Activated gamma-delta T cell treated with anti-CD3 and anti-CD28 coated beads, Interleukin-2, amount 50 U/mL, for 16 hours (primary cell): ENCODE data around the gene HOTAIR.

ENCODE experiments used
- DNase-seq: peaks from one replicate; pipeline ENCODE4 v3.0.0-alpha.2; 2020; ENCODE audit warnings: low read depth

The HOTAIR gene

DNA sequence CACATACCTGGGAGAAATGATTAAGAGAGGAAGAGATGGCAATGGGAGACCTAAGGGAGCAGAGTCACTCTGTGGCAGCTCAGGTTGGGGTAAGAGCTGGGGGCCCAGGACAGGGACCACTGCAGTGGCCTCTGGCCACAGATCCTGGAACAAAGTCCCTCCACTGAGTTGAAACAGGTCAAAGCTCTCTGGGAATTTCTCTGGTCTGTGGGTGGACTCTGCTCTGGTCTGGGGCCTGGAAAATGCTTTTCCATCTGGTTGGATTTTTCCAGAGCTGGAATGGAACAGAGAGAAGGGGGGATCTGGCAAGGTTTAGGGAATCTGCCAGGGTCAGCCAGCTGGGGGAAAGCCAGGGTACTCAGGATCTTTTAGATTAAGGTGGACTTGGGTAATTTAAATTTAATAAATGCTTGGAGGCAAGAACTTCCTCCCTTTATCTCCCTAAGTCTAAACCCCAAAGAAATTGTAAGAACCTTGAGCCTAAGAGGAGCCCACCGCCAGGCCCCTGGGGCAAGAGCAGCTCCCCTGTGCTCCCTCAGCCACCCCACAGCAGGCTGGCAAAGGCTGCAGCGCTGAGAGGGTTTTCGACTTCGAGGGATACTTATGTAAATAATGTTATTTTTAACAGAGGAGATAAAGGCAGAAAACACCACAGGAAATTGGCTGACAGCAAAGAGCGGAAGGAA, 13.9 kb upstream of the HOTAIR start:
- no peak for DNase-seq

DNA sequence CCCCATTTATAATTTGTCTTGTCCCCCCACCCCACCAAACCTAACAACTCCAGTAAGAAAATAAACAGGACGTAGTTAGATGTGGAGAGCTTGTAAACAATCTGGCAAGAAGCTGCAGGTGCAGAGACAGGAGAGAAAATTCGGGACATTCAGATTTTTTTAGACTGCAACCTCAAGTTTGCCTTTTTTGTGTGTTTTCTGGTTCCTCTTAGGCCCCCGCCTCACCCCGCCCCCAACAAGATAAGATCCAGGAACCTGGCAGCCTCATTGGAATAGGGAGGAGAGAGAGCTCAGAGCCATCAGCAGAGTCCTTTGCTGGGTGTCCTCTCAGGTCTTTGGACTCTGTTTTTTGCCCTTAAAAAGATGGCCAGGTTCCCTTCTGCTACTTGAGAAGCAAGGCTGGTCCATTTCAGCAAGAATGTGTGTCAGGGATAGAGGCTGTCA, 13.1 kb upstream of the HOTAIR start:
- no peak for DNase-seq

DNA sequence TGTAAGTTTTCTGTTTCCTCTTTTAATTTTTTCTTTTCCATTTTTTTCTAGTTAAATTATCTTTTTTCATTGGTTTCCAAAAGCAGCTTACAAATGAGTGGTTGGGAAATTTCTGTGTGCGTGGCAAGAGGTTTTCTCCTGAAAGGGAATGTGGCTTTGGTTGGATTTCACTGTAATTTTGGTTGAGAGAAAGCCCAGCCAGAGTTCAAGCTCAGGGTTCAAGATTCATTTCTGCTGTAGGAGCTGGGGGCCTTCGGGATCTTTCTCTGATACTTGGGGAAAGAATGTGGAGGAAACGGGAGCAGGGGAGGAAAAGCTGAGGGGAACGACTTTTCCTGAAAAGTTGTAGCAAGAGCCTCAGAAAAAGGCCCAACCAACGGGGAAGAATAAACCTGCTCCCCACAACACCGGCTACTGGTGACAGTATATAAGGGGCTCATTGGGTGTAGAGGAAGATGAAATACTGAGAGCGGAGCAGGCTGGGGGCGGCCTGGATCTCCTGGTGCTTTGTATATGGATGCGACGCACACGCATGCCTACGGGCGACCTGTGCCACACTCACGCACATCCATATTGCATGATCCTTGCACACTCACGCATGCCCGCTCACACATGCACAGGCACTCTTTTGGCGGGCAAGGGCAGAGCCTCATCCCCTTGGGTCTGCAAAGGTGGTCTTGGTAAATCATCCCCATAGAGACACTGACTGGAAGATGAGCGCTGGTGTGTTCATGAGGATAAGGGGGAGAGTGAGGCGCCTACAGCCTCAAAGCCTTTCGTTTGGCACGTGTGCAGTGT, 12.1 kb upstream of the HOTAIR start:
- DNase-seq = no peak

DNA sequence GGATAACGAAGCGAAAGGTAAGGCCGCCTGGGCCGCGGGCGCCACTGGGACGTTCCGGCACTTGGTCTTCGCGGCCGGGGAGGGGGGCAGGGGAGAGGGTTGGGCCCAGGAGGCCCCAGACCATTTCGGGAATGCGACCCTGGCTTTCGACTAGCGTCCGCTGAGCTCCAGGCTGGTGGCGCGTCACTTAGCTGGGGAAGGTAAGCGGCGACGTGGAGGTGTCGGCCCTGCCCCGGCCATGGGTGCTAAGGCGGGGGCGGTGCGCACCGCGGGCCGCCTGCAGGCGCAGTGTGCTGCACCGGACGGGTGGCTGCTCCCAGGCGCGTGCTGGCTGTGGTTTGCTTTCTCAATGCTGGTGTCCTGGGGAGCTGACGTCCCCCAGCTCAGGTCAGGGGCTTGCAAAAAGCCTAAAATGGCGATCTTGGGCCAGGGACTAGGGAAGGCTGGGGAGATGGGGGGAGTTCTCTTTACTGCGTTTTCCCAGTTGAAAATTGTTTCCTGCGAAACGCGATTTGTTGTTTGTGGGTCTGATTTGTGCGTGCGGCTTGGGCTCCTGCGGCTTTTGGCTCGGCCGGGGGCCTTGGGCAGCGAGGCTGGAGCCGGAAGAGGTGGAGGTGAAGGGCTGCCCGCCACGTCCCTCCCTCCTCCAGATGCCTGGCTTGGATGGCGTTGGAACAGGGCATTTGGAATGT, 11.4 kb upstream of the HOTAIR start:
- DNase-seq = no peak

DNA sequence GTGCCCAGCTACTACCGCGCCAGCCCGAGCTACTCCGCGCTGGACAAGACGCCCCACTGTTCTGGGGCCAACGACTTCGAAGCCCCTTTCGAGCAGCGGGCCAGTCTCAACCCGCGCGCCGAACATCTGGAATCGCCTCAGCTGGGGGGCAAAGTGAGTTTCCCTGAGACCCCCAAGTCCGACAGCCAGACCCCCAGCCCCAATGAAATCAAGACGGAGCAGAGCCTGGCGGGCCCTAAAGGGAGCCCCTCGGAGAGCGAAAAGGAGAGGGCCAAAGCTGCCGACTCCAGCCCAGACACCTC, 10.9 kb upstream of the HOTAIR start:
- DNase-seq = no peak

DNA sequence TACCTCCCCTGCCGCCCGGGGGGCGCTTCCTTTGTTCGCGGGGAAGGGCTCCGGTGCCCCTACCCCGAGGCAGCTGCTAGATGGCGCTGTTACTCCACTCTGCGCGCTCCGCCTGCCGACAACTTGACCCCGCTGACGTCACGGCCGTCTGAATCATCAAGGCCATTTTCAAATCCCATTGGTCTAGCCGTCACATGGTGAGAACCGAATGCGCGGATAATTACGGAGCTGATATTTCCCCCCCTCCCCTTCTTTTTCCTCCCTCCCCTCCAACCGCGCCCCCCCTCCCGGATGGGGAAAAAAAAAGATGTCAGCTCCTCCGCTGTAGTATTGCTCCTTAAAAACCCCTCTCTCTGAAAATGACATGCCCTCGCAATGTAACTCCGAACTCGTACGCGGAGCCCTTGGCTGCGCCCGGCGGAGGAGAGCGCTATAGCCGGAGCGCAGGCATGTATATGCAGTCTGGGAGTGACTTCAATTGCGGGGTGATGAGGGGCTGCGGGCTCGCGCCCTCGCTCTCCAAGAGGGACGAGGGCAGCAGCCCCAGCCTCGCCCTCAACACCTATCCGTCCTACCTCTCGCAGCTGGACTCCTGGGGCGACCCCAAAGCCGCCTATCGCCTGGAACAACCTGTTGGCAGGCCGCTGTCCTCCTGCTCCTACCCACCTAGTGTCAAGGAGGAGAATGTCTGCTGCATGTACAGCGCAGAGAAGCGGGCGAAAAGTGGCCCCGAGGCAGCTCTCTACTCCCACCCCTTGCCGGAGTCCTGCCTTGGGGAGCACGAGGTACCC, 10.3 kb upstream of the HOTAIR start, which contains the start of gene HOXC10:
TSS of gene HOXC10 (plus strand) at position 246 of the 791 bp plus-strand sequence. CDS start at position 360, 114 bp downstream.
- peak; percentile 55 for DNase-seq

DNA sequence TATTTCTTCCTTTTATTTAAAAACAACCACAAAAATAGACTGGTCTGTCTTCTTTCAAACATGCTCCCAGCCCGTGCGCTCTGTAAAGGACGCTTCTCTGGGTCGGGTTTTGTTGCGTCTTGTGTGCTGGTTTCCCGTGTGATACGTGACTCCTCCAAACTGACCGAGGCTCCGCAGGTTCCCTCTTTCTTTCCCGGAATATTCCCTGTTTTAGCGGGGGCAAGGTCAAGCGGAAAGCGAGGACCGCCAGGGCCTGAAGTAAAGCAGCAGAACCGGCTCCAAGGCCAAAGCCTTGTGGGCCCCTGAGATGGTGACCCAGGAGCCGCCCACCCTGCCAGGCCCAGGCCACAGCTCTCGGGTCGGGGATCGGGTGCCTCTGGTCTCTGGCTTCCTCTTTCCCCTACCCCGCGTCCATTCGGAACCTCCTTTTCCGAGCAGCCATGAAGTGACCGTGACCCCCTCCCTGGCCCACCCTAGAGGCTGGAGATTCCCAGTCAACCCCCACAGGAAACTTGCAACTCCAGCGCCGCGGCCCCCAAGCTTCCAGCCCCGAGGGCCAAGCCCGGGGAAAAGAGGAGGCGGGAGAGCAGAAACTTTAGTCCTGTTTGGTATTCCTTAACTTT, 9.3 kb upstream of the HOTAIR start:
- no peak for DNase-seq

DNA sequence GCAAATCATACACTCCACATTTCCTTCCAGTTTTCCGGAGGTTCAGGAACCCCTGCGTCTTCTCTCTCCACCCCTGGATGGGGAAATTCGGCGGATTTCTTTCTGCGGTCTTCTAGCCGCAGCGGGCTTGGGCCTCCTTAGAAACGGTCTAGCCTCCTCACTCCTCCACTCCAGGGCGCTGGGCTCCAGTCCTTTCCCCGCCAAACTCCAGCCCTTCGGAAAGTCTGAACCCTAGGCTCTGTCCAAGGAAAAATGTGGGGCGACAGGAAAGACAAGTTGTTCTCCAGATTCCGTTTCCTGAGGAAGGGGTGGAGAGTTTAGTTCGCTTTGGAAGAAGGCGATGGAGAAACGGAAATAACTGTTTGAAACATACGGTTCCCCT, 8.8 kb upstream of the HOTAIR start:
- DNase-seq = no peak

DNA sequence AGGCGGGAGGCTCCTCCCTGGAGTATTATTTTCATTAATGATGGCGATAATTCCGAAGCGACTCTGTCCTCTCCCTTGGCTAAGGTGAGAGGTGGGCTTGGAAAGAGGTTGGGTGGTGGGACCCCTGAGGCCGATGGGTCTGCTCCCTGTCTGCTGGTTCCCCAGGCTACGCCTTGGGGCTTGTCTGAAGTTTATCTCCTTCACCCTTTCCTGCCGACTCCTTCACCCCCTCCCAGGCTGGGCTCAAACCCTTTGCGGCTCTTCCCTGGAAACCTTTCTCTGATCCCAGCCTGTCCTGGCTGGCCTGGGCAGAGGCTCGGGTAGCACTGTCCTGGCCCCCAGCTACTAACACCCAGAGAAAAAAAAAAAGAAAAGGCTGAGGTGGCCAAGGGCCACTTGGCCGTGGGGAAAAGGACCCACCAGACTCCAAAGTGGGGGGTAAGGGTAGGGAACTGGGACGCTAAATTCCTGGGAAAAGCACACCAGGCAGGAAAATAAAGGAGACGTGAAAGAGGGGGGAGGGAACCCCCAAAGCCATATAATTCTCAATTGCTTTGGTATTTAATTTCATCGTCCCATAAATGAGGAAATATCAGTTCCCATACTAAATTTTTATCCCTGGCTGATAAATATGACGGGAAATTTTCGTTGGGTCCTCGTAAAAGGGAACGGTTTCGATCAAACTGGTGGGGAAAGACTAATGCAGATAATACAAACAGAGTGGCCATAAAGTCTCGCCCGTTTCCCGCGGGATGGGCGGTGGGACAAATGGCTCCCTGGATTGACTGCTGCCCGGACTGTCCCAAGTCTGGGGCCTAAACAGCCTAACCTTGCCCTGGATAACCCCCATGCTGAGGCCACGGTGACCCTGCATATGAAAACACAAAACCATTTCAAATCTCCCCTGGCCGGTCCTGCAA, 8.2 kb upstream of the HOTAIR start:
- no peak for DNase-seq

DNA sequence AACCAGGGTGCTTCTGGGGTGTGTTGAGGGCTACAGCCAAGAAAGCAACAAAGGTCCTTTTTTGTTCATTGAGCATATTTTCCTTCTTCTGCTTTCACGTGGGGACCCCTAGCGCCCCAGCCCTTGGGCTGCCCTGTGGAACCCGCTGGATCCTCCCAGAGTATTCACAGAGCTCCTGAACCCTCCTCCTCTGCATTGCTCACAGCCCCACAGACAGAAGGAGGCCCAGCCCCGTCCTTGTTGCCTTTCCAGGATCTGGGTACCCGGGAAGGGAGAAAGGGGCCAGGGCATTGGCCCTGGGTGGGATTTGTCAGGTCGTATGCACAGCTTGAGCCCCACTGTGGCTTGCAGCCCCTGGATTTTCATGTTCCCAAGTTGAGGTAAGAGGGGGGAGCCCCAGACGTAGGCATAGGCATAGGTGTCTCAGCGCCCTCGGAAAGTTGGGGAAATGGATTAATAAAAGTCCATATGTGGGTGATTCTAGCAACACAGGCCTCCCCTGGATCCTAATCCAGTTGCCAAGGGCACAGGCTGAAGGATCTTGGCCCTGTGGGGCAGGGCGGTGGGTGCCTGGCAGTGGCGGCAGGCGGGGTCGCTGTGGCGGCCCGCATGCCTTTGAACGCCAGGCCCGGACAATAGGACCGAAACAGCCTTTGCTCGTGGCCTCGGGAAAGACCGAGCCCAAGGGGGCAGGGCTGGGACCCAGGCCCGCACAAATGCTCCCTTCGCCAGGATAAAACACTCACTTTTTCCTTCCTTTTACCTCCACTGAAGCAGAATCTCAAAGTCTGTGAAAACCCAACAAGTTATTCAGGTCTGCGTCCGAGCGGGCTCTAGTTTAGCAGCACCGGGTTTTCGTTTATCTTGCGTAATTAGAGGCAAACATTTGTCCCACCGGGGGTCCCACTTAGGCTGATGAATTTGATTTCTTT, 7.1 kb upstream of the HOTAIR start:
- no peak for DNase-seq

DNA sequence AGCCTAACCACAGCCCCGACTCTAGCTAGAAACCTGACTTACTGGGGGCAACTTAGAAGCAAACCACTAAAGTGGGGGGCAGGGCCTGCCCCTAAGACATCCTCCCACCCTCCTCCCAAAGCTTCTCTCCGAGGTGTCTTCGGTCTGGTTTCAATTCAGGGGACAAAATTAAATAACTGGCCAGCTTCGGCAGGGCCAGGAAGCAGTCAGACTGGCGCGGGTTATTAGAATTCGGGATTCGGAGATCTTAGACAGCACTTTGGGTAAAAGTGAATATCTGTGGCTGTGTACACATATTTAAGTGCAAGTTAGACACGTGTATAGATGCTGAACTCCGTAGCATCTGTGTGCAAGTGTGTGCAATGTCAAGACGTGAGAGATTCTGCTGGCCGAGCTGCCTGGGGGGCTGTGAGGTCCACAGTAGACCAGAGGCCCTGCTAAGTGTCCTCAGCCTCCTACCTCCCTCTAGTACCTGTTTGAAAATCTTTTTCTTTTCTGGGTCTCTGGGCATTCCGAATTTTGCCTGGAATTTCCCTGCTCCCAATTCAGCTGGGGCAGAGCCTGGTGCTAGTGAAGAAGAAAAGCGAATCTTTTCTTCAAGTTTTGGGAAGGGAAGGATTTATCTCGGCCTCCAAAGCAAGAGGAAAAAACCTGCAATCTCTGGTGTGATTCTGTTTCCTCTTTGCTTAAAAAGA, 6.2 kb upstream of the HOTAIR start:
- DNase-seq = no peak

DNA sequence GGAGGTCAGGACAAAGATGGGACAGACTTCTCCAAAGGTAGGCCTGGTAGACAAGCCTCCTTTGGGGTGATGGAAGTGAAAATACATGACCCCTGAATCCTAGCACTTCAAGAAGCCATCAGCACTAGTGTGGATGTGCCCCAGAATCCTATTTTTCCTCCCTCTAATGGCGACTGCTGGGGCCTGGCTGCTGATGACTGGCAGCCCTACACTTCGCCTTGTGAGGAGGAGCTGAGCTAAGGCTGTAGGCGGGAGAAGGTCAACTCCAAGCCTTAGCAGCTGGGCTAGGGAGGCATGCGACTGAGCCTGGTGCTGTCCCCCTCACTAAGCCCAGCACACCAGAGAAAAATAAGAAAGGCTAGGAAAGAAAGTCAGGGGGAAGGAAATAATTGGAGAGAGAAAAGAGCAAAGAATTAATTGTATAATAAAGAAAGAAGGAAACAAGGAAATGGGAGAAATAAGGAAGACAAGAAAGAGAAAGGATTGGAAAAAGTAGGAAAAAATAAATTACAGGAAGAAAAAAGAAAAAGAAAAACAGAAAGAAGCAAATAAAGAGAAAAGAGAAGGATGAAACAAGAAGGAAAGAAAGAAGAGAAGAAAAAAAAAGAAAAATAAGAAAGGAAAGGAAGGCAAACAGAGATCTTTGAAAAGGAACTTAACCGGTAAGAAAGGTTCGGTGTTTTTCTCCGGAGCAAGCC, 5.5 kb upstream of the HOTAIR start:
- no peak for DNase-seq

DNA sequence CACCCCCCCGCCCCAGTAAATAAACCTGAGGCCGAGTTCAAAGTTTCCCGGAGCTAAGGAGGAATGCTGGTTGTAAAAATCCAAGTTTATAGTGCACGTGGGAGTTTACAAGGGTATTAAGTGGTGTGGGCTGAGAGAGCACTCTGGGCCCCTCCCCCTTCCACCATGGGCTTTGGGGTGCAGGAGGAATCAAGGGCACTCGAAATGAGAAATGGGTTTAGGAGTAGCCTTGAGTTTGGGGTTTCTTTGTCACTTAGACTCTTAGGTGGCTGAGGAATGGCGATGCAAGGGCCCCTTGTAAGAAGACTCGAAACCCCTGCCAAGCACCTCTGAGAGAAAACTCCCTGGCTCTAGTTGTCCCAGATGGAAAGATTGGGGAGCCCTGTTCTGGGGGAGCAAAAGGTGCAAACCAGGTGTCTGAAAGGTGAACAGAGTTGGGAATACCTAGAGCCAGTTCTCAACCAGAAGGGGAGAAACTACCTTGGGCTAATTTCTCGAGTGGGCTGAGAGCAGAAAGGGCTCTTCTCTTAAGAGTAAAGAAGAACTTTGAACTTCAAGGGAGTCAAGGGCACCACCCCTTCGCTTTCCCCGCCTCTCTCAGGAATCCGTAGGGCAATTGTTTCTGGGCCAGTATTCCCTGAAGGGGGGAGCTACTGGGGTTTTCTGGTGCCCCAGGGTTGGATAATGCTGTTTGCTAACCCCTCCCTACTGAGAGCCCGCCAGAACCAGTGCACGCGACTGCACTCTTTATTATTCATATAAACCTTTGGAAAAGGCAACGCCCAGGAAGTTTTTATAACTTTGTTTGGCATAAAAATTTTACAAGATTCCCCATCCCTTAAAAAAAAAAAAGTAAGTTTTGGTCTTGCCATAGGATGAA, 4.0 kb upstream of the HOTAIR start:
- DNase-seq = no peak

DNA sequence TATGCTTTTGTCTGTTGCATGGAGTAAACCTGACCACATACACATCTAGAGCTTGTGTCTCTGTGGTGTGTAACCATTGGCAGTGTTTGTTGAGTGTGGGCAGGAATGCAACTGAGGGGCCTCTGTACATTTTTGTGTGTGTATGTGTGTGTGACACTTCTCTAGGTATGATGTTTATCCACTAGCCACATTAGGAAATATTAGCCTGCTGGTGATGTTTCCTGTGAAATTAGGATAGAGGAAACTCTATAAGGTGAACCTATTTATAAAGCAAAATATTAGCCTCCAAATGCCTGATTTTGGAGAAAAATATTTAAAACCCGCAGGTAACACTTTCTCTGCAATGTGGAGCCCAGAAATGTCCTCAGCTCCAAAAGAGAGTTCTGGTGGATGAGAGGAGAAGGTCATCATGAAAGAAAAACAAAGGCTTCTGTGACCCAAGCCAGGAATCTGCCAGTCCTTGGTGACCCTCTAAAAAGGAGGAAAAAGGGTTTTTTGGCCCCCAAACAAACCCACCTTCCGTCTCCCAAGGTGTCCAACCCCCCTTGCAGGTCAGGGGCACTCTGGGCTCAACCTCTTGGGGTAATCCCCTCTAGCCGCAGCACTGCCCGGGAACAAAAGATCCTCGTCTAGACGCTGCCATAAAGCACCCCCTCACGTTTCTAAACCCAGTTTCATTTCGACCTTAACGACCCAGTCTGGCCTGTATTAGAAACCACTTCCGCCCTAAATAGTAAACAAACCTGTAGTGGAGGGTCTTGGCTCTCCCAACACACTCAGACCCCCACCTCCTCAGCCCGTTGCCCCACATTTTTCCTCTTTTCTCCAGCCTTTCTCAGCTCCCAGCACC, 3.1 kb upstream of the HOTAIR start:
- DNase-seq = no peak

DNA sequence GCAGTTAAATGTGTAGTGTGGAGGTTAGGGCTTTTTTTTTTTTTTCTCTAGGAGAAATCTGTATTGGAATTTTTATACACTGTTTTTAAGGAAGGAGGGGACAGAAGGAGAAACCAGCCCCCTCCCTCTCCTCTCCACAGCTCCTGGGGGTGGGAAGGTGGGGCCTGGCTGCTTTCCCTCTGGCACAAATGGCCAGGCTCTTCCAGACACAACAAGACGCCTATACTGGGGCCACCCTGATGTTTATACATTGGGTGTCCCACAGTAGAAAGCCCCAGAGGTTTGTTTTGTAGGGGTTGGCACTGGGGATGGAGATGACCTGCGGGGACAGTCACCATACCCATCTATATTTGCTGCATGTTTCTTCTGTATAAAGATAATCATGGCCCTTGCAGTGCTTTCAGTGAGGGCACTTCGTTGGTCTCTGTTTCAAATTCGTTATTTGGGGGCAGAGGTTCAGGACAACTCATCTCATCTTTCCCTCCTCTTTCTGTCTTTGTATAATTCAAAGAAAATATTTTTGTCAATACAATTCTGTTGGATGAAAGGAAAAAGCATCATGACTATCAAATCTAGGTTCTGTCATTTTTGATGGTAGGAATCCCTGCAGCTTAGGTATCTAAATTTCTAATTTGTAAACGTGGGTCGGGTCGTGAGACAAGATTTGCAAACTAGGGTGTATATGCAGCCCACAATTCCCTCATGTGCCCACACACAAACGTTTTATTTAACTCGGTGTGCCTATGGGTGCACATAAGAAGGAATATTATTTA, 2.3 kb upstream of the HOTAIR start:
- DNase-seq = no peak
